Activated CD8-positive, alpha-beta memory T cell treated with anti-CD3 and anti-CD28 coated beads for 4 hours (primary cell): ENCODE data around the gene SNRNP48.

Experiments
- DNase-seq, 2 donors: peaks; one replicate each; pipeline ENCODE4 v3.0.0-alpha.2; 2020; ENCODE audit warnings: low read depth in 2 of 2

SNRNP48 gene

GRCh38 chr6:7642791-7643190 lies 52.8 kb downstream of the SNRNP48 start:
- no peak for DNase-seq

GRCh38 chr6:7644417-7644816 lies 54.4 kb downstream of the SNRNP48 start:
- DNase-seq = no peak

- DNase-seq = no peak
These were observed 56.4 kb downstream of the SNRNP48 start for GRCh38 chr6:7646394-7646793.

- no peak for DNase-seq
These were observed 57.5 kb downstream of the SNRNP48 start for GRCh38 chr6:7647504-7647903.

- DNase-seq = no peak
These were observed 59.2 kb downstream of the SNRNP48 start for GRCh38 chr6:7649037-7649810.

GRCh38 chr6:7650878-7651277 lies 60.9 kb downstream of the SNRNP48 start:
- DNase-seq = no peak

- DNase-seq = no peak
These were observed 63.0 kb downstream of the SNRNP48 start for GRCh38 chr6:7652957-7653356.

- DNase-seq = no peak
These were observed 66.4 kb downstream of the SNRNP48 start for GRCh38 chr6:7656355-7656754.

GRCh38 chr6:7658543-7658942 lies 68.5 kb downstream of the SNRNP48 start:
- no peak for DNase-seq

GRCh38 chr6:7661364-7661763 lies 71.4 kb downstream of the SNRNP48 start:
- no peak for DNase-seq
